PC-9 (cell line): ENCODE data around the gene TMEM132D.

Source experiments
- EZH2 ChIP-seq: fragments of 200-600 bp; sonication (generic); IDR thresholded peaks from 2 replicates; pipeline ENCODE4 v1.8.0; 2017; ENCODE audit warnings: antibody characterized with exemption, low read depth
- TF ChIP-seq, protein P1 (sequence below): fragments of 200-600 bp; sonication (generic); conservative IDR thresholded peaks from 2 replicates; pipeline ENCODE4 v1.6.1; 2017; ENCODE audit warnings: mixed run types, antibody characterized with exemption, mild to moderate bottlenecking, moderate library complexity

DNA sequence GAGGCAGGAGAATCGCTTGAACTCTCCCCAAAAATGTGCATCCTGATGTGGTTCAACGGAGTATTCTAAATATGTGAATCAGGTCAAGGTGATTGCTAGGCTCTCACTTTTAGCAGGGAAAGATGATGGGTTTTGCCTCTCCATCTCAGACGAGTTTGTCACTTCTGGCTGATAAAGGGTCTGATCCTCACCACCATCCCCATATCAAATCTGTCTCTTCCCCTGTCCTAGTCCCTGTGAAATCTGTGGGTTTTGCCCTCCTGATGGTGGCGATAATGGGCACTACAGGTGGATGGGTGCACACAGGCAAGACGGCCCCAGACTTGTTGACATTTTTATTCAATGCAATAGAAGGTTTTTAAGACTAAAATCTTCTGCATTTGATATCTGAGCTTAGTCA lies 665.9 kb downstream of the TMEM132D start:
- TF ChIP-seq, protein P1, sequence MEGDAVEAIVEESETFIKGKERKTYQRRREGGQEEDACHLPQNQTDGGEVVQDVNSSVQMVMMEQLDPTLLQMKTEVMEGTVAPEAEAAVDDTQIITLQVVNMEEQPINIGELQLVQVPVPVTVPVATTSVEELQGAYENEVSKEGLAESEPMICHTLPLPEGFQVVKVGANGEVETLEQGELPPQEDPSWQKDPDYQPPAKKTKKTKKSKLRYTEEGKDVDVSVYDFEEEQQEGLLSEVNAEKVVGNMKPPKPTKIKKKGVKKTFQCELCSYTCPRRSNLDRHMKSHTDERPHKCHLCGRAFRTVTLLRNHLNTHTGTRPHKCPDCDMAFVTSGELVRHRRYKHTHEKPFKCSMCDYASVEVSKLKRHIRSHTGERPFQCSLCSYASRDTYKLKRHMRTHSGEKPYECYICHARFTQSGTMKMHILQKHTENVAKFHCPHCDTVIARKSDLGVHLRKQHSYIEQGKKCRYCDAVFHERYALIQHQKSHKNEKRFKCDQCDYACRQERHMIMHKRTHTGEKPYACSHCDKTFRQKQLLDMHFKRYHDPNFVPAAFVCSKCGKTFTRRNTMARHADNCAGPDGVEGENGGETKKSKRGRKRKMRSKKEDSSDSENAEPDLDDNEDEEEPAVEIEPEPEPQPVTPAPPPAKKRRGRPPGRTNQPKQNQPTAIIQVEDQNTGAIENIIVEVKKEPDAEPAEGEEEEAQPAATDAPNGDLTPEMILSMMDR = no peak
- TF ChIP-seq EZH2 = no peak
